Fibroblast of mammary gland (primary cell): ENCODE data around the gene LCNL1.

Experiments used
- DNase-seq: peaks from one replicate; pipeline ENCODE4 v3.0.0-alpha.2; 2010; ENCODE audit warnings: low read depth
- H3K4me3 ChIP-seq: 2 replicates; pipeline ENCODE4 v1.5.1; 2011; ENCODE audit warnings: low read depth, mild to moderate bottlenecking, low read length, moderate library complexity; ENCODE audit not compliant: control insufficient read depth
- CTCF ChIP-seq: conservative IDR thresholded peaks from 2 replicates; pipeline ENCODE4 v1.5.1; 2011; ENCODE audit warnings: low read depth, low read length, inconsistent platforms; ENCODE audit not compliant: control insufficient read depth, insufficient read depth

Gene LCNL1

GRCh38 chr9:136947955-136948510 lies 34.8 kb upstream of the LCNL1 start:
- H3K4me3 ChIP-seq: no peak overlapping the region
- peak; percentile 30 for DNase-seq
- TF ChIP-seq CTCF: peak; percentile 50

GRCh38 chr9:136949239-136949816 lies 33.5 kb upstream of the LCNL1 start:
- H3K4me3 ChIP-seq: peak overlapping the region; percentile 40
- DNase-seq: no peak
- no peak for TF ChIP-seq CTCF

- no peak for TF ChIP-seq CTCF
- H3K4me3 ChIP-seq: peak overlapping the region; percentile 40
- peak; percentile 61 for DNase-seq
Observed at GRCh38 chr9:136949817-136950655, 32.8 kb upstream of the LCNL1 start.

DNA sequence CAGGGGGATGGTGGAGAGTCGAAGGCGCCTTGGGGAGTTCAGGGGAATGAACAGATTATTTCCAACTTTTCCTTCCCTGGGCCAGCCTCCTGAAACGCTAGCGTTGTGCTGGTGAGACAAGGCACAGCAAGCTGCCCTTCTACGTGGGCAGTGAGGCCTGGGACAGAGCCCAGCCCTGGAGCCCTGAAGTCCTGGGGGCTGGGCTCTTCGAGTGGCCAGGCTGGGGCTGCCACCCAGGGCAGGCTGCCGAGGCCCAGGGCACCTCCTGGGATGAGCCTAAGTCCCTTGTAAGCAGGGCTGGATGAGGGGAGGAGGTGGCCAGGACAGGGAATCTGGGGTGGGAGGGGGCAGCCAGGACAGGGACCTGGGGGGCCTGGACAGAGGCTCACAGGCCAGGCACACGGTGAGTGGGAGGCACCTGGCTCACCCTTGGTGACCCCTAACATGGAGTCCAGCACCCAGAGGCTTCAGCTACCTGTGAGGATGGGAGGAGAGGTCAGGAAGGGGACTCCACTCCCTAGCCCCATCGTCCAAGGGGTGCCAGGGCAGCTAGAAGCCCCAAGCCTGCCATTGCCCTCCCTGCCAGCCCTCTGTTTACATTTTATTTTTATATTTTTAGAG lies 32.0 kb upstream of the LCNL1 start:
- no peak for TF ChIP-seq CTCF
- H3K4me3 ChIP-seq: no peak overlapping the region
- DNase-seq: no peak

GRCh38 chr9:136951541-136952320 lies 31.1 kb upstream of the LCNL1 start, which contains the start of gene LCN12:
Gene LCN12, plus strand, starts transcription at chr9:136952273. Its CDS starts 55 bp downstream, at chr9:136952328.
- H3K4me3 ChIP-seq: no peak within 1 kb of the TSS
- no peak for TF ChIP-seq CTCF
- no peak for DNase-seq

DNA sequence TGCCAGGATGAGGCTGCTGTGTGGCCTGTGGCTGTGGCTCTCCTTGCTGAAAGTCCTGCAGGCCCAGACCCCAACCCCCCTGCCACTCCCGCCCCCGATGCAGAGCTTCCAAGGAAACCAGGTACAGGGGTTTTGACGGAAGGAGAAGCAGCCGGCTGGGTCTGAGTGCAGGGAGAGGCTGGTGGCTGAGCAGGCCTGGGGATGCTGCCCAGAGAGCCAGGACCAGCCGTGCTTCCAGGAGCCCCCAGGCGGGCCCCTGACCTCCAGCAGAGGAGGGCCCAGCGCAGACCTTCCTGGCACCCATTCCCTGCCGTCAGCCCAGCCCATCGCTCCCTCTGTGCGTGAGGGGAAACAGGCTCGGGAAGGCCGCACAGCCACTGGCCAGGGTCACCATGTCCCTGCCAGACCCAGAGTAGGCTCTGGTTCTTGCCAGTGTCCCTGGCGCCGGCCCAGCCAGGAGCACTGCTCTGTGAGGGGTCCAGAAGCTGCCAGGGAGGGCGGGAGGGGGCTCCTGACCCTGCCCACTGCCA lies 30.4 kb upstream of the LCNL1 start:
- no peak for TF ChIP-seq CTCF
- no peak for DNase-seq
- H3K4me3 ChIP-seq: no peak overlapping the region
